ENCODE measurements around the gene RPL12. TPM values are rescaled to one million over a fixed set of nuclear protein-coding genes. Genes with fewer than 3 reads are reported as not detected.

Gene RPL12
- total and polyA plus RNA-seq, 2 experiments from 2014 or later = 392 to 1,720 TPM

DNA sequence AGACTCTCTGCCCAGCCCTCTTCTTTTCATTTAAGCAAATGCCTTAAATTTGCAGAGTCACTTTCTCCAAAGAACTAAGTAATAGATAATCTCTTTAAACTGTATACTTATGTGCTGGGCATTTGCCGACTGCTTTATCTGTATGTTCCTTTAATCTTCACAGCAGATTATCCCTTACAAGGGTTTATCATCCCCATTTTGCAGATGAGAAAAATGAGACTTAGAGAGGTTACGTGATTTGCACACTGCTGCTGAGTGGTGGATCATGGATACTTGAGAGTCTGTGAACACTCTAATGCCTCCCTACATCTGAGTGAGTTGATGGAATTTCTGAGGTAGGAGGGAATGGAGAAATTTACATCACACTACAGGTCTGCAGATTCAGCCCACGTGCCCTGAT, 22.9 kb downstream of the RPL12 start:
- Histone ChIP-seq H3K4me3 (no peak overlapping the region), H2AFZ (no peak overlapping the region), H3K9me3 (ENCODE audit: low read depth) (no peaks in the 10 kb centered on the region), H3K4me2 (no peak overlapping the region), H3K27ac (no peak overlapping the region), H3K79me2 (peaks cover 56% of the 10 kb centered on the region), H3K4me1 (ENCODE audit: insufficient read depth) (peaks cover 9% of the 10 kb centered on the region), H3K36me3 (replicated peaks; ENCODE audit: insufficient read depth, low read depth) (no peaks in the 10 kb centered on the region), H3K9me2 (replicated peaks; ENCODE audit: insufficient read depth) (no peaks in the 10 kb centered on the region), H3K27me3 (no peaks in the 10 kb centered on the region), H4K20me1 (ENCODE audit: insufficient read depth, poor library complexity, severe bottlenecking) (no peaks in the 10 kb centered on the region)
- no peak for TF ChIP-seq EZH2phosphoT487 (IDR thresholded peaks at IDR 0.05; ENCODE audit: low read depth, severe bottlenecking, unreplicated experiment)
- no peak for TF ChIP-seq EZH2 (IDR thresholded peaks at IDR 0.05; ENCODE audit: borderline replicate concordance)
- TF ChIP-seq, protein P1, sequence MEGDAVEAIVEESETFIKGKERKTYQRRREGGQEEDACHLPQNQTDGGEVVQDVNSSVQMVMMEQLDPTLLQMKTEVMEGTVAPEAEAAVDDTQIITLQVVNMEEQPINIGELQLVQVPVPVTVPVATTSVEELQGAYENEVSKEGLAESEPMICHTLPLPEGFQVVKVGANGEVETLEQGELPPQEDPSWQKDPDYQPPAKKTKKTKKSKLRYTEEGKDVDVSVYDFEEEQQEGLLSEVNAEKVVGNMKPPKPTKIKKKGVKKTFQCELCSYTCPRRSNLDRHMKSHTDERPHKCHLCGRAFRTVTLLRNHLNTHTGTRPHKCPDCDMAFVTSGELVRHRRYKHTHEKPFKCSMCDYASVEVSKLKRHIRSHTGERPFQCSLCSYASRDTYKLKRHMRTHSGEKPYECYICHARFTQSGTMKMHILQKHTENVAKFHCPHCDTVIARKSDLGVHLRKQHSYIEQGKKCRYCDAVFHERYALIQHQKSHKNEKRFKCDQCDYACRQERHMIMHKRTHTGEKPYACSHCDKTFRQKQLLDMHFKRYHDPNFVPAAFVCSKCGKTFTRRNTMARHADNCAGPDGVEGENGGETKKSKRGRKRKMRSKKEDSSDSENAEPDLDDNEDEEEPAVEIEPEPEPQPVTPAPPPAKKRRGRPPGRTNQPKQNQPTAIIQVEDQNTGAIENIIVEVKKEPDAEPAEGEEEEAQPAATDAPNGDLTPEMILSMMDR (IDR thresholded peaks at IDR 0.05; ENCODE audit: poor library complexity) = no peak
- 89% methylated on average over 3 of the region's 3 CpGs for WGBS (ENCODE audit: low lambda C conversion rate, missing lambda C conversion rate)
- no peak for DNase-seq (ENCODE audit: low spot score)

- Histone ChIP-seq H3K27me3 (no peaks in the 10 kb centered on the region), H3K9me2 (replicated peaks; ENCODE audit: insufficient read depth) (no peaks in the 10 kb centered on the region), H4K20me1 (ENCODE audit: insufficient read depth, poor library complexity, severe bottlenecking) (no peaks in the 10 kb centered on the region), H2AFZ (no peak overlapping the region), H3K27ac (no peak overlapping the region), H3K4me1 (ENCODE audit: insufficient read depth) (peaks cover 22% of the 10 kb centered on the region), H3K79me2 (peaks cover 71% of the 10 kb centered on the region), H3K9me3 (ENCODE audit: low read depth) (no peaks in the 10 kb centered on the region), H3K36me3 (replicated peaks; ENCODE audit: insufficient read depth, low read depth) (no peaks in the 10 kb centered on the region), H3K4me2 (no peak overlapping the region), H3K4me3 (no peak overlapping the region)
- 98% methylated on average over 2 of the region's 2 CpGs for WGBS (ENCODE audit: low lambda C conversion rate, missing lambda C conversion rate)
- DNase-seq (ENCODE audit: low spot score) = no peak
- TF ChIP-seq, protein P1 (IDR thresholded peaks at IDR 0.05; ENCODE audit: poor library complexity) = no peak
- TF ChIP-seq EZH2 (IDR thresholded peaks at IDR 0.05; ENCODE audit: borderline replicate concordance) (no peak), EZH2phosphoT487 (IDR thresholded peaks at IDR 0.05; ENCODE audit: low read depth, severe bottlenecking, unreplicated experiment) (no peak)
Measured at GRCh38 chr9:127426756-127427155, 24.4 kb downstream of the RPL12 start.

GRCh38 chr9:127424676-127424999, 26.6 kb downstream of the RPL12 start:
- no peaks in the 10 kb centered on the region for H4K20me1 ChIP-seq (ENCODE audit: insufficient read depth, poor library complexity, severe bottlenecking)
- under 1% methylated on average over 13 of the region's 13 CpGs for WGBS (ENCODE audit: low lambda C conversion rate, missing lambda C conversion rate)
- no peaks in the 10 kb centered on the region for H3K9me3 ChIP-seq (ENCODE audit: low read depth)
- peak overlapping the region; percentile 94 for H3K4me2 ChIP-seq
- peaks cover 71% of the 10 kb centered on the region for H3K79me2 ChIP-seq
- no peaks in the 10 kb centered on the region for H3K36me3 ChIP-seq (replicated peaks; ENCODE audit: insufficient read depth, low read depth)
- peak overlapping the region; percentile 90 for H3K27ac ChIP-seq
- peak overlapping the region; percentile 44 for H2AFZ ChIP-seq
- no peaks in the 10 kb centered on the region for H3K27me3 ChIP-seq
- TF ChIP-seq, protein P1 (IDR thresholded peaks at IDR 0.05; ENCODE audit: poor library complexity) = no peak
- TF ChIP-seq EZH2phosphoT487 (IDR thresholded peaks at IDR 0.05; ENCODE audit: low read depth, severe bottlenecking, unreplicated experiment) = no peak
- no peak for TF ChIP-seq EZH2 (IDR thresholded peaks at IDR 0.05; ENCODE audit: borderline replicate concordance)
- no peaks in the 10 kb centered on the region for H3K9me2 ChIP-seq (replicated peaks; ENCODE audit: insufficient read depth)
- peak overlapping the region; percentile 50 for H3K4me3 ChIP-seq
- peak; percentile 50 for DNase-seq (ENCODE audit: low spot score)
- H3K4me1 ChIP-seq (ENCODE audit: insufficient read depth) = peaks cover 22% of the 10 kb centered on the region

All from hepatocyte (in vitro differentiated cells).